GM19238 (cell line): Measurements from ENCODE around the gene EPHB4.
A peak's percentile ranks its signal among the peaks of the same experiment; 100 is the strongest.
"Not testable (repeated sequence)": the region's sequence is repeated elsewhere in the genome, so short reads cannot be mapped to it uniquely, and the experiment has no call there.

ENCODE experiments used
- DNase-seq: peaks from one replicate; pipeline ENCODE4 v3.0.0; 2011; ENCODE audit warnings: low spot score; ENCODE audit not compliant: insufficient read length

The EPHB4 gene

GRCh38 chr7:100822236-100823139 is 4.8 kb downstream of the EPHB4 start:
- no peak for DNase-seq

DNA sequence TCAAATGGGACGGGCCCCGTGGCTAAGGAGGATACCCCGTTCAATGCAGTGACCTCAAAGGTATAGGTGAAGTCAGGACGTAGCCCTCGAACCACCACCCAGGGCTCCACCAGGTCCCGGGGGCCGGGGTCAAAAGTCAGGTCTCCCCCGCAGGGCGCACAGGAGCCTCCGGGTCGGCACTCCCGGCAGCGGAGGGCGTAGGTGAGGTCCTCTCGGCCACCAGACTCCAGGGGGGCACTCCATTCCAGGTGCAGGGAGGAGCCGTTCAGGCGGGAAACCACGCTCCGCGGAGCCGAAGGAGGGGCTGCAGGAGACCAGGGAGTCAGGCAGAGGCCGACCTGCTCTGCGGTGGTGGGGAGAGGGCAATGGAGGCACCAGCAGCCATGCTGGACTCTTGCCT is 7.7 kb downstream of the EPHB4 start:
- no peak for DNase-seq

GRCh38 chr7:100818825-100819224 is 8.5 kb downstream of the EPHB4 start:
- no peak for DNase-seq

DNA sequence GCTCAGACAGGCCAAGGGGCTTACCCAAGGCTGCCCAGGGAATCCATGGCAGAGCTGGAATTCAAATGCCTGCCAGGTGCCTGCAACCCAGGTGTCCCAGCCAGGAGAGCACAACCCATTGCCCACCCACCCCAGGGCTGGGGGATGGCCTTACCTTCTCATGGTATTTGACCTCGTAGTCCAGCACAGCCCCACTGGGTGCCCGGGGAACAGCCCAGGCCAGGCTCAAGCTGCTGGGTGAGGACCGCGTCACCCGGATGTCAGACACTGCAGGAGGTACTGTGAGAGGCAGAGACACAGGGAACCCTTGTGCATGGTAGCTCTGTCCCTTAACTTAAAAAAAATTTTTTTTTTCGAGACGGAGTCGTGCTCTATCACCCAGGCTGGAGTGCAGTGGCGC is 9.0 kb downstream of the EPHB4 start:
- no peak for DNase-seq

GRCh38 chr7:100817097-100817496 is 10.2 kb downstream of the EPHB4 start:
- no peak for DNase-seq

- not testable (repeated sequence) for DNase-seq
These were observed 10.8 kb downstream of the EPHB4 start for GRCh38 chr7:100816515-100816914.

- DNase-seq, result no peak
These were observed 14.6 kb downstream of the EPHB4 start for GRCh38 chr7:100812729-100813128.

DNA sequence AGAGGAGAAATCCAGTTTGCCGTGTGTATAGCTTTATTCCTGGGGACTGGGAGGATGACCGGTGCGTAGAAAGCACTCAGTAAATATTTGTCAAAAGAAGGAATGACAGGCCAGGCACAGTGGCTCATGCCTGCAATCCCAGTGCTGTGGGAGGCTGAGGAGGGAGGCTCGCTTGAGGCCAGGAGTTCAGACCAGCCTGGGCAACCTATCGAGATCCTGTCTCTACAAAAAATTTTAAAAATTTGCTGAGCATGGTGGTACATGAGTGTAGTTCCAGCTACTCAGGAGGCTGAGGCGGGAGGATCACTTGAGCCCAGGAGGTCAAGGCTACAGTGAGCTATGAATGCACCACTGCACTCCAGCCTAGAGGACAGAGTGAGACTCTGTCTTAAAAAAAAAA is 15.8 kb downstream of the EPHB4 start:
- no peak for DNase-seq

DNA sequence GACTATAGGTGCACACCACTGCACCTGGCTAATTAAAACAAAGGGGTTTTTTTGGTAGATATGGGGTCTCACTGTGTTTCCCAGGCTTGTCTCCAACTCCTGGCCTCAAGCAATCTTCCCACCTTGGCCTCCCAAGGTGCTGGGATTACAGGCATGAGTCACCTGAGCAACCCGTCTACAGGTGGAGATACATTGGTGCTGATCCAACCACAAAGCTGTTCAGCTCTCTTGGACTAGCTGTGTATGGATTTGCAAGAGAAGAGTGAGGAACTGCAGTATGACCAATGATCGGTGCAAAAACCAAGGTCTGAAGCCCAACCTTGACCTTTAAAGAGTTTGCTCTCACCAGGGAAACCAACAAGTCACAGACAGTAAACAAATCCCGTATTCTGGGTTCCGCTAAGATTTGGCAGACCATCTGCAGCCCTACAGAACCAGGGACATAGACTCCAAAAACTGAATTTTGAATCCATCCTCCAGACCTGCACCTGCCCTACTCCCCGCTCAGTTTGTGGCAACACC is 18.9 kb downstream of the EPHB4 start:
- no peak for DNase-seq

GRCh38 chr7:100806883-100807282 is 20.4 kb downstream of the EPHB4 start:
- not testable (repeated sequence) for DNase-seq

- no peak for DNase-seq
These were observed 21.0 kb downstream of the EPHB4 start for GRCh38 chr7:100806276-100806675.

GRCh38 chr7:100804681-100805431 is 22.5 kb downstream of the EPHB4 start:
- no peak for DNase-seq

DNA sequence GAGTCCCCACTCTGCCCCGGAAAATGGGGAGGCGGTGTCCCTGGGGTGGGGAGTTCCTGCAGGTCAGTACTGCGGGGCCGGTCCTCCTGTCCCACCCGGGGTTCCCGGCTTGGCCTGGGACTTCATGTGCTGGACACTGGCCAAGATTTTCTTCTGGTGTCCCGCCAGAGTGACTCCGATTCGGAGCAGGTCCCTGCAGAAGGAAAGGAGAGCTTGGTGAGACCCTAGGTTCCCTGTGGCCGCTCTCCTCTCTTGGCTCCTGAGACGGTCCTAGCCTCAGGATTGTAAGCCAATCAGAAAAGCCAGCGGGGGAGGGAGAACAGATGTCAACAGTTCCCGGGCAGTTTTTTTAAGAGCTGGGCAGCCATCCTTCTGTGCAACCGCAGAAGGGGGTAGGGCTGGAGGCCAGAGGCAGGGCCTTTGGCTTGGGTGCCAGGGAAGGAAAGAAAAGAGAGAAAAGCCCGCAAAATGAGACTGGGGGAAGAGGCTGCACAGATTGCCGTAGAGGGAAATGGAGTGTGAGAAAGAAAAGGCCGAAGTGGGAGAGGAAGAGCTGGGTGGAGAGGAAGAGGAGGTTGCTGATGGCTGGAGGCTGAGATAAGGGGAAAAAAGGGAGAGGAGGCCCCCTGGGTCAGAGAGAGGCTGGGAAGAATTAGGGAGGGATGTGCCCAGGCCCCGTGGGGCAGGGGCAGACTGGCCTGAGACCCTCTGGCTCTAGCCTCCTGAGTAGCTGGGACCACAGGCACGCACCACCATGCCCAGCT is 23.7 kb downstream of the EPHB4 start:
- peak; percentile 92 for DNase-seq

- no peak for DNase-seq
These were observed 24.4 kb downstream of the EPHB4 start for GRCh38 chr7:100802951-100803350.

DNA sequence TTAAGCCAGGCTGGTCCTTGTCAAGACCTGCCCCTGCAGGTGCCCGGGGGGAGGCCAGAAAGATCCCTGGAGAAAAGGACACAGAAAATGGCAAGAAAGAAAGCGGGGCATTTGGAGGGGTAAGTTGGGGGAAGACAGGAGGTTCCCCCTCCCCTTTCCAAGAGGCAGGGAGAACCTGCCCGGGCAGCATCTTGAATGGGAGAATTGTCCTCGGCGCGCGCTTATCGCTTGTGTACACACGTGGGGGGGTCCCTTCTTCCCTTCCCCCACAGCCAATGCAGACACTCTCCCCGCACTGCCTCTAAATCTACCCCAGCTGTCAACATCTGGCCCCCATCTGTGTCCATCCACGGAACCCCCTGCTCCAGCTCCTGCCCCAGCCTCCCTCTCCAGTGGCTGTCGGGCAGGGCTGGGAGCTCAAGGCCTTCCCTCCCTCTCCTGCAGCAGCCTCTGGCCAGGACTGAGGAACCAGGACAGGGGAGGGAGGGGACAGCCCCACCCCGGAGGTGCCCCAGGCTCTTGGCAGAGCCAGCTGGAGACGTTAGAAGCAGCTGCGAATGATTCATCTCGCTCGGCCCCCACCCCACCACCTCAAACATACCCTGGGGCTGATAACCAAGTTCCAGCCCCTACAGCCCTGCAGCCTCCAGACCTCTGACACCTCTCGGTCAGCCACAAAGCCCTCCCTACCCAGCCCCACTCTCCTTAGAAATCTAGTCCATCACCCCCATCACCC is 25.3 kb downstream of the EPHB4 start:
- no peak for DNase-seq

DNA sequence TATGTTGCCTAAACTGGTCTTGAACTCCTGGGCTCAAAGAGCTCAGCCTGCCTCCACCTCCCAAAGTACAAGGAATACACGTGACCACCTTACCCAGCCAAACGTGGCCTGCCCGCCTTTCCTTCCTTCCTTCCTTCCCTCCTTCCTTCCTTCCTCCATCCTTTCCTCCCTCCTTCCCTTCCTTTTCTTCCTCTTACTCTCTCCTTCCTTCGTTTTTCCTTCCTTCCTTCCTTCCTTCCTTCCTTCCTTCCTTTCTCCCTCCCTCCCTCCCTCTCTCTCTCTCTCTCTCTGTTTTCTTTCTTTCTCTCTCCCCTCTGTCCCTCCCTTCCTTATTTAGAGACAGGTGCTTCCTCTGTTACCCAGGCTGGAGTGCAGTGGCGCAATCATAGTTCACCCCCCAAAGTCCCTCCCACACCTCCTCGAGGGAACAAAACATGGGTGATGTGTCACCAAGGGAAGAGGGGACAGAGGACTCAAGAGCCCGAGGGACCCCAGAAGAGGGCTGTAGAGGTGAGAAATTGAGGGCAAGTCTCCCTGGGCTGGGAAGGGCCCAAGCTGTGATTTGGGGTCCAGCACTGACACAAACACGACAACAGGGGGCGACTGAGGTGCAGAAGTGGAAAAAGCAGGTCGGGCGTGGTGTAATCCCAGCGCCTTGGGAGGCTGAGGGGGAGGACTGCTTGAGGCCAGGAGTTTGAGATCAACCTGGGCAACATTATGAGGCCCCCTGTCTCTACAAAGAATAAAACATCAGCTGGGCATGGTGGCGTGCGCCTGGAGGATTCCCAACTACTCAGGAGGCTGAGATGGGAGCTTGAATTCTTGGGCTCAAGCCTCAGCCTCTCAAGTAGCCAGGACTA is 28.1 kb downstream of the EPHB4 start:
- DNase-seq, result no peak

GRCh38 chr7:100794741-100795140 is 32.6 kb downstream of the EPHB4 start:
- no peak for DNase-seq

GRCh38 chr7:100793806-100794660 is 33.3 kb downstream of the EPHB4 start:
- no peak for DNase-seq
